NCI-H2196 treated with DMSO at 0.1 percent for 48 hours (cell line): ENCODE measurements around the gene SGCD.

Source experiments
- DNase-seq: peaks from one replicate; lab custom pipeline; 2025; ENCODE audit not compliant: unreplicated experiment; lab: John Stamatoyannopoulos, UW

Gene SGCD

GRCh38 chr5:156758011-156758791 lies 431.2 kb downstream of the SGCD start:
- DNase-seq = no peak

- no peak for DNase-seq
These were observed 432.2 kb downstream of the SGCD start for GRCh38 chr5:156759156-156759555.

GRCh38 chr5:156762771-156763170 lies 435.8 kb downstream of the SGCD start:
- no peak for DNase-seq

GRCh38 chr5:156764176-156764971 lies 437.4 kb downstream of the SGCD start:
- DNase-seq = no peak

GRCh38 chr5:156774273-156774672 lies 447.3 kb downstream of the SGCD start:
- no peak for DNase-seq

- DNase-seq = no peak
These were observed 451.3 kb downstream of the SGCD start for GRCh38 chr5:156778139-156778706.

- DNase-seq = no peak
These were observed 451.8 kb downstream of the SGCD start for GRCh38 chr5:156778752-156779151.

- no peak for DNase-seq
These were observed 452.5 kb downstream of the SGCD start for GRCh38 chr5:156779436-156779835.

- no peak for DNase-seq
These were observed 456.1 kb downstream of the SGCD start for GRCh38 chr5:156783092-156783491.

- DNase-seq = no peak
These were observed 467.7 kb downstream of the SGCD start for GRCh38 chr5:156794687-156795086.

GRCh38 chr5:156798201-156798600 lies 471.2 kb downstream of the SGCD start:
- DNase-seq = no peak

- no peak for DNase-seq
These were observed 472.2 kb downstream of the SGCD start for GRCh38 chr5:156799171-156799570.

GRCh38 chr5:156800929-156801328 lies 474.0 kb downstream of the SGCD start:
- DNase-seq = no peak

- no peak for DNase-seq
These were observed 475.5 kb downstream of the SGCD start for GRCh38 chr5:156802501-156802900.

- DNase-seq = no peak
These were observed 476.4 kb downstream of the SGCD start for GRCh38 chr5:156803404-156803803.

- no peak for DNase-seq
These were observed 486.0 kb downstream of the SGCD start for GRCh38 chr5:156812959-156813358.

- DNase-seq = no peak
These were observed 489.1 kb downstream of the SGCD start for GRCh38 chr5:156815988-156816599.
